ENCODE data around the gene IRGQ. TPM values are rescaled to one million over a fixed set of nuclear protein-coding genes. Genes with fewer than 3 reads are reported as not detected.

IRGQ gene
- total and polyA plus RNA-seq, 2 donors (not counting 3 experiments of a cell fraction or from before 2014, with no cell fraction given), result 15.8 to 33.2 TPM

DNA sequence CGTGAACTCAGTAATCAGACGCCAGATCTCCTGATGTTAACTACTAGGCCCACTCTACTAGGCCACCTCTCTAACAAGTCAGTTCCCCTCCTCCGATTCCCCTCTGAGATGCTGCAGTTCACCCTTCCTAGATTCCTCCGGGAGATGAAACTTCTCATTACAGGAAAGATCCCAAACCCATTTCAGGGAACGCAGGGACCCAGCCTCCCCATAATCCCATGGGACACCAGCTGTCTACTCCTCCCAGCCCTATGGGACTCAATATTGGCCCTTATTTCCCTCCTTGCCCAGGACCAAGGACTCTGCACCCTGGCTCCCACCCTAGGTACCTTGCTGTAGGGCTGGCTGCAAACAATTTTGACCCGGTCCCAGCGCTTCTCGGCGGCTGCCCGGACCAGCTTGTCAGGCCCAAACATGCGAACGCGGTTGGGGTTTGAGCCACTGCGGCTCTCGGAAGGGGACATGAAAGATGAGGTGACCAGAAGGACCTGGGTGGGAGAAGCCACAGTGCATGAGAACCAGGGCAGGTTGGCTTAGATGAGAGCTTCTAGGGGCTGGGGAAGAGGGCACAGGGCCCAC, 41.5 kb downstream of the IRGQ start:
- H3K4me2 ChIP-seq (ENCODE audit: insufficient read depth, low read length), result no peak overlapping the region
- H3K4me1 ChIP-seq (ENCODE audit: control insufficient read depth, extremely low read depth, insufficient read depth, low read length), result no peaks in the 10 kb centered on the region
- no peak overlapping the region for H3K9ac ChIP-seq (replicated peaks; ENCODE audit: extremely low read depth, insufficient read depth, low read length)
- BruUV-seq (replicated peaks), result no TSS peak
- FAIRE-seq, result no peak
- H3K27ac ChIP-seq (ENCODE audit: insufficient read depth, low read depth, low read length), result no peak overlapping the region
- TF ChIP-seq POLR2AphosphoS5 (IDR thresholded peaks at IDR 0.05; ENCODE audit: insufficient read depth, low read depth, low read length) (no peak), MYC (IDR thresholded peaks at IDR 0.05; ENCODE audit: low read depth, low read length) (no peak), FOS (IDR thresholded peaks at IDR 0.05; ENCODE audit: borderline replicate concordance, insufficient read depth, low read length) (no peak), GATA2 (IDR thresholded peaks at IDR 0.05; ENCODE audit: insufficient read depth, insufficient read length, low read depth, low read length) (no peak)
- TF ChIP-seq, protein P1, sequence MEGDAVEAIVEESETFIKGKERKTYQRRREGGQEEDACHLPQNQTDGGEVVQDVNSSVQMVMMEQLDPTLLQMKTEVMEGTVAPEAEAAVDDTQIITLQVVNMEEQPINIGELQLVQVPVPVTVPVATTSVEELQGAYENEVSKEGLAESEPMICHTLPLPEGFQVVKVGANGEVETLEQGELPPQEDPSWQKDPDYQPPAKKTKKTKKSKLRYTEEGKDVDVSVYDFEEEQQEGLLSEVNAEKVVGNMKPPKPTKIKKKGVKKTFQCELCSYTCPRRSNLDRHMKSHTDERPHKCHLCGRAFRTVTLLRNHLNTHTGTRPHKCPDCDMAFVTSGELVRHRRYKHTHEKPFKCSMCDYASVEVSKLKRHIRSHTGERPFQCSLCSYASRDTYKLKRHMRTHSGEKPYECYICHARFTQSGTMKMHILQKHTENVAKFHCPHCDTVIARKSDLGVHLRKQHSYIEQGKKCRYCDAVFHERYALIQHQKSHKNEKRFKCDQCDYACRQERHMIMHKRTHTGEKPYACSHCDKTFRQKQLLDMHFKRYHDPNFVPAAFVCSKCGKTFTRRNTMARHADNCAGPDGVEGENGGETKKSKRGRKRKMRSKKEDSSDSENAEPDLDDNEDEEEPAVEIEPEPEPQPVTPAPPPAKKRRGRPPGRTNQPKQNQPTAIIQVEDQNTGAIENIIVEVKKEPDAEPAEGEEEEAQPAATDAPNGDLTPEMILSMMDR (IDR thresholded peaks at IDR 0.05; ENCODE audit: extremely low read depth in 1 of 2, insufficient read depth in 1 of 2, low read depth in 1 of 2, low read length in 2 of 2), result no peak
- H3K27me3 ChIP-seq (ENCODE audit: control insufficient read depth in 2 of 2, insufficient read depth in 2 of 2, low read length in 2 of 2), result no peaks in the 10 kb centered on the region
- peaks cover 2 to 31% of the 10 kb centered on the region in 2 experiments for H3K36me3 ChIP-seq (ENCODE audit: control insufficient read depth in 2 of 2, extremely low read depth in 1 of 2, insufficient read depth in 2 of 2, low read length in 2 of 2)
- H4K20me1 ChIP-seq (replicated peaks; ENCODE audit: control insufficient read depth, extremely low read depth, insufficient read depth, low read length), result no peaks in the 10 kb centered on the region
- ChIA-PET POLR2A (no interaction called here), CTCF (interaction anchor here (0.6 to 6.6 kb wide), 26 partner anchors 8 to 255 kb away, joined by 3 to 158 read pairs (median 6); partner anchors contain the start of genes IRGQ, PINLYP, XRCC1 and ZNF575)
- no peak overlapping the region for H2AFZ ChIP-seq (ENCODE audit: low read depth, low read length)
- no peaks in the 10 kb centered on the region for H3K9me1 ChIP-seq (replicated peaks; ENCODE audit: control insufficient read depth, extremely low read depth, insufficient read depth, low read length)
- H3K4me3 ChIP-seq (replicated peaks in 1 of 3; ENCODE audit: insufficient read depth in 1 of 3, low read depth in 1 of 3, low read length in 3 of 3), result no peak overlapping the region
- H3K9me3 ChIP-seq (replicated peaks; ENCODE audit: control insufficient read depth, insufficient read depth, low read length), result no peaks in the 10 kb centered on the region
- no peak for DNase-seq (ENCODE audit: low read depth, low spot score)
- intact Hi-C loops (cut with micrococcal nuclease) (loop anchor here (2.0 kb wide), 1 partner anchor 20 kb away; no protein-coding TSS in a partner anchor), dilution Hi-C loops (cut with MboI; ENCODE audit: extremely low pct_ligation_motif_present, low sequenced_read_pairs) (no loop called here)
- H3K79me2 ChIP-seq (ENCODE audit: control insufficient read depth, insufficient read depth, low read length), result no peaks in the 10 kb centered on the region
